ENCODE results near the gene DCST2.
A peak's percentile ranks its signal among the peaks of the same experiment; 100 is the strongest.

Gene DCST2

GRCh38 chr1:155048449-155049334 is 15.1 kb upstream of the DCST2 start:
- Histone ChIP-seq H3K4ac (ENCODE audit: low read length) (no peak overlapping the region), H3K4me2 (ENCODE audit: insufficient read depth, low read length, poor library complexity, severe bottlenecking) (no peak overlapping the region)

GRCh38 chr1:155044812-155045657 is 11.5 kb upstream of the DCST2 start:
- Histone ChIP-seq H3K27me3 (ENCODE audit: control insufficient read depth in 3 of 3, insufficient read depth in 3 of 3, low read depth in 1 of 3, low read length in 3 of 3) (no peaks in the 10 kb centered on the region), H3K9me3 (replicated peaks in 1 of 2; ENCODE audit: control insufficient read depth in 2 of 2, insufficient read depth in 1 of 2, low read depth in 1 of 2, low read length in 2 of 2) (peaks cover 0 to 3% of the 10 kb centered on the region in 2 donors), H3K79me1 (ENCODE audit: low read depth, low read length) (no peaks in the 10 kb centered on the region), H3K23ac (ENCODE audit: low read depth, low read length, poor library complexity) (no peak overlapping the region), H2BK5ac (ENCODE audit: low read length) (no peak overlapping the region), H3K18ac (ENCODE audit: low read length) (peak overlapping the region; percentile 39), H3K36me3 (replicated peaks in 1 of 2; ENCODE audit: control insufficient read depth in 2 of 2, insufficient read depth in 2 of 2, low read length in 2 of 2) (no peaks in the 10 kb centered on the region), H3K4ac (ENCODE audit: low read length) (no peak overlapping the region), H2BK15ac (ENCODE audit: low read length) (no peak overlapping the region), H4K91ac (ENCODE audit: low read depth, low read length, poor library complexity) (no peak overlapping the region), H3K27ac (replicated peaks; ENCODE audit: low read length) (no peak overlapping the region), H3K14ac (ENCODE audit: low read length) (no peak overlapping the region), H2BK12ac (ENCODE audit: low read length) (peak overlapping the region; percentile 67), H4K8ac (ENCODE audit: low read depth, low read length) (no peak overlapping the region), H3K4me1 (ENCODE audit: control insufficient read depth in 2 of 2, insufficient read depth in 1 of 2, low read depth in 1 of 2, low read length in 2 of 2) (peaks cover 14 to 15% of the 10 kb centered on the region in 2 donors), H2AK5ac (ENCODE audit: low read depth, low read length) (no peak overlapping the region), H2AFZ (ENCODE audit: low read length) (peak overlapping the region; percentile 45), H2BK120ac (ENCODE audit: low read depth, low read length) (no peak overlapping the region), H3K9ac (ENCODE audit: low read depth, low read length, poor library complexity) (peak overlapping the region; percentile 73), H3K4me3 (ENCODE audit: low read length in 2 of 2) (no peak overlapping the region), H3K4me2 (ENCODE audit: insufficient read depth, low read length, poor library complexity, severe bottlenecking) (no peak overlapping the region)
- peak; percentile 52 for DNase-seq (ENCODE audit: low spot score)
- WGBS, 2 donors (ENCODE audit: extremely low coverage in 2 of 2, insufficient read length in 2 of 2, insufficient replicate concordance in 1 of 2) = no CpG with 5 or more reads among the region's 7 CpGs

More at GRCh38 chr1:155048449-155049334, 15.1 kb upstream of the DCST2 start:
- no CpG with 5 or more reads among the region's 8 CpGs for whole genome bisulfite sequencing, 2 donors (ENCODE audit: extremely low coverage in 2 of 2, insufficient read length in 2 of 2, insufficient replicate concordance in 1 of 2)
- no peak overlapping the region for H3K18ac ChIP-seq (ENCODE audit: low read length)
- no peak for DNase-seq (ENCODE audit: low spot score)
- no peak overlapping the region for H2BK15ac ChIP-seq (ENCODE audit: low read length)
- H2AFZ ChIP-seq (ENCODE audit: low read length) = no peak overlapping the region
- H3K14ac ChIP-seq (ENCODE audit: low read length) = no peak overlapping the region
- peaks cover 24 to 26% of the 10 kb centered on the region in 2 donors for H3K4me1 ChIP-seq (ENCODE audit: control insufficient read depth in 2 of 2, insufficient read depth in 1 of 2, low read depth in 1 of 2, low read length in 2 of 2)
- H3K9ac ChIP-seq (ENCODE audit: low read depth, low read length, poor library complexity) = no peak overlapping the region
- H3K27me3 ChIP-seq (ENCODE audit: control insufficient read depth in 3 of 3, insufficient read depth in 3 of 3, low read depth in 1 of 3, low read length in 3 of 3) = no peaks in the 10 kb centered on the region
- H2BK12ac ChIP-seq (ENCODE audit: low read length) = no peak overlapping the region
- H4K8ac ChIP-seq (ENCODE audit: low read depth, low read length) = no peak overlapping the region
- no peak overlapping the region for H3K4me3 ChIP-seq (ENCODE audit: low read length in 2 of 2)
- H2BK5ac ChIP-seq (ENCODE audit: low read length) = no peak overlapping the region
- H3K36me3 ChIP-seq (replicated peaks in 1 of 2; ENCODE audit: control insufficient read depth in 2 of 2, insufficient read depth in 2 of 2, low read length in 2 of 2) = peaks cover 0 to under 1% of the 10 kb centered on the region in 2 donors
- H3K23ac ChIP-seq (ENCODE audit: low read depth, low read length, poor library complexity) = no peak overlapping the region
- no peak overlapping the region for H4K91ac ChIP-seq (ENCODE audit: low read depth, low read length, poor library complexity)
- H2AK5ac ChIP-seq (ENCODE audit: low read depth, low read length) = no peak overlapping the region
- no peak overlapping the region for H2BK120ac ChIP-seq (ENCODE audit: low read depth, low read length)
- H3K9me3 ChIP-seq (replicated peaks in 1 of 2; ENCODE audit: control insufficient read depth in 2 of 2, insufficient read depth in 1 of 2, low read depth in 1 of 2, low read length in 2 of 2) = no peaks in the 10 kb centered on the region
- no peaks in the 10 kb centered on the region for H3K79me1 ChIP-seq (ENCODE audit: low read depth, low read length)
- H3K27ac ChIP-seq (replicated peaks; ENCODE audit: low read length) = no peak overlapping the region

GRCh38 chr1:155044365-155044764 is 10.8 kb upstream of the DCST2 start:
- WGBS, 2 donors (ENCODE audit: extremely low coverage in 2 of 2, insufficient read length in 2 of 2, insufficient replicate concordance in 1 of 2) = no CpG with 5 or more reads among the region's 6 CpGs
- Histone ChIP-seq H3K4me2 (ENCODE audit: insufficient read depth, low read length, poor library complexity, severe bottlenecking) (no peak overlapping the region), H3K4ac (ENCODE audit: low read length) (no peak overlapping the region), H2BK12ac (ENCODE audit: low read length) (peak overlapping the region; percentile 67), H3K9me3 (replicated peaks in 1 of 2; ENCODE audit: control insufficient read depth in 2 of 2, insufficient read depth in 1 of 2, low read depth in 1 of 2, low read length in 2 of 2) (peaks cover 0 to 3% of the 10 kb centered on the region in 2 donors), H4K8ac (ENCODE audit: low read depth, low read length) (no peak overlapping the region), H2AK5ac (ENCODE audit: low read depth, low read length) (no peak overlapping the region), H2BK120ac (ENCODE audit: low read depth, low read length) (no peak overlapping the region), H2BK15ac (ENCODE audit: low read length) (no peak overlapping the region), H3K4me1 (ENCODE audit: control insufficient read depth in 2 of 2, insufficient read depth in 1 of 2, low read depth in 1 of 2, low read length in 2 of 2) (peaks cover 9 to 10% of the 10 kb centered on the region in 2 donors), H3K9ac (ENCODE audit: low read depth, low read length, poor library complexity) (no peak overlapping the region), H3K4me3 (ENCODE audit: low read length in 2 of 2) (no peak overlapping the region), H3K36me3 (replicated peaks in 1 of 2; ENCODE audit: control insufficient read depth in 2 of 2, insufficient read depth in 2 of 2, low read length in 2 of 2) (no peaks in the 10 kb centered on the region), H3K14ac (ENCODE audit: low read length) (no peak overlapping the region), H2AFZ (ENCODE audit: low read length) (peak overlapping the region; percentile 45), H2BK5ac (ENCODE audit: low read length) (no peak overlapping the region), H3K18ac (ENCODE audit: low read length) (peak overlapping the region; percentile 39), H3K23ac (ENCODE audit: low read depth, low read length, poor library complexity) (no peak overlapping the region), H3K27ac (replicated peaks; ENCODE audit: low read length) (no peak overlapping the region), H4K91ac (ENCODE audit: low read depth, low read length, poor library complexity) (no peak overlapping the region), H3K79me1 (ENCODE audit: low read depth, low read length) (no peaks in the 10 kb centered on the region), H3K27me3 (ENCODE audit: control insufficient read depth in 3 of 3, insufficient read depth in 3 of 3, low read depth in 1 of 3, low read length in 3 of 3) (no peaks in the 10 kb centered on the region)
- no peak for DNase-seq (ENCODE audit: low spot score)

- Histone ChIP-seq H3K27me3 (ENCODE audit: control insufficient read depth in 3 of 3, insufficient read depth in 3 of 3, low read depth in 1 of 3, low read length in 3 of 3) (no peaks in the 10 kb centered on the region), H3K23ac (ENCODE audit: low read depth, low read length, poor library complexity) (no peak overlapping the region), H3K9me3 (replicated peaks in 1 of 2; ENCODE audit: control insufficient read depth in 2 of 2, insufficient read depth in 1 of 2, low read depth in 1 of 2, low read length in 2 of 2) (peaks cover 0 to 3% of the 10 kb centered on the region in 2 donors), H4K8ac (ENCODE audit: low read depth, low read length) (no peak overlapping the region), H2AFZ (ENCODE audit: low read length) (no peak overlapping the region), H3K4me1 (ENCODE audit: control insufficient read depth in 2 of 2, insufficient read depth in 1 of 2, low read depth in 1 of 2, low read length in 2 of 2) (peaks cover 8 to 10% of the 10 kb centered on the region in 2 donors), H3K4ac (ENCODE audit: low read length) (no peak overlapping the region), H3K18ac (ENCODE audit: low read length) (no peak overlapping the region), H3K79me1 (ENCODE audit: low read depth, low read length) (no peaks in the 10 kb centered on the region), H4K91ac (ENCODE audit: low read depth, low read length, poor library complexity) (no peak overlapping the region), H2AK5ac (ENCODE audit: low read depth, low read length) (peak overlapping the region; percentile 67), H3K14ac (ENCODE audit: low read length) (no peak overlapping the region), H3K27ac (replicated peaks; ENCODE audit: low read length) (no peak overlapping the region), H2BK15ac (ENCODE audit: low read length) (no peak overlapping the region), H3K9ac (ENCODE audit: low read depth, low read length, poor library complexity) (no peak overlapping the region), H3K4me2 (ENCODE audit: insufficient read depth, low read length, poor library complexity, severe bottlenecking) (no peak overlapping the region), H2BK120ac (ENCODE audit: low read depth, low read length) (no peak overlapping the region), H2BK12ac (ENCODE audit: low read length) (no peak overlapping the region), H2BK5ac (ENCODE audit: low read length) (no peak overlapping the region), H3K4me3 (ENCODE audit: low read length in 2 of 2) (no peak overlapping the region), H3K36me3 (replicated peaks in 1 of 2; ENCODE audit: control insufficient read depth in 2 of 2, insufficient read depth in 2 of 2, low read length in 2 of 2) (no peaks in the 10 kb centered on the region)
- WGBS, 2 donors (ENCODE audit: extremely low coverage in 2 of 2, insufficient read length in 2 of 2, insufficient replicate concordance in 1 of 2) = no CpG with 5 or more reads among the region's 3 CpGs
- DNase-seq (ENCODE audit: low spot score) = no peak
Observed at GRCh38 chr1:155043793-155044192, 10.2 kb upstream of the DCST2 start.

Data from neuronal stem cell (in vitro differentiated cells).